Heart right ventricle (tissue), 16 donors: ENCODE results near the gene PYROXD2. TPM values are rescaled to one million over a fixed set of nuclear protein-coding genes. Genes with fewer than 3 reads are reported as not detected.
A peak's percentile ranks its signal among the peaks of the same experiment; 100 is the strongest.

Experiments
- ATAC-seq, 8 donors: fragments of 200-7000 bp; cut with Tn5 transposase; one replicate each; pipeline ENCODE4 v1.9.1; 2020; ENCODE audit warnings: mild to moderate bottlenecking in 8 of 8, moderate library complexity in 8 of 8, moderate number of reproducible peaks in 1 of 8
- DNase-seq, 2 donors: peaks; one replicate each; pipeline ENCODE4 v3.0.0-alpha.2; 2020
- H3K27ac ChIP-seq, 10 donors: fragments of 200-600 bp; sonication (generic) in 2 of 10; one replicate each; pipeline versions ENCODE4 v1.5.0 to v1.8.0; 2020 to 2022; ENCODE audit warnings: mild to moderate bottlenecking in 3 of 10
- H3K27me3 ChIP-seq, 7 donors: fragments of 200-600 bp; one replicate each; pipeline ENCODE4 v1.8.0; 2021 to 2022; ENCODE audit warnings: mild to moderate bottlenecking in 2 of 7
- H3K36me3 ChIP-seq, 9 donors: fragments of 200-600 bp; sonication (generic) in 1 of 9; one replicate each; pipeline versions ENCODE4 v1.5.0 to v1.8.0; 2020 to 2022; ENCODE audit warnings: mild to moderate bottlenecking in 2 of 9
- H3K4me1 ChIP-seq, 9 donors: fragments of 200-600 bp; sonication (generic) in 1 of 9; one replicate each; pipeline versions ENCODE4 v1.5.0 to v1.8.0; 2020 to 2022; ENCODE audit warnings: mild to moderate bottlenecking in 4 of 9
- H3K4me3 ChIP-seq, 10 donors: fragments of 200-600 bp; sonication (generic) in 2 of 10; one replicate each; pipeline versions ENCODE4 v1.5.0 to v1.8.0; 2020 to 2022; ENCODE audit warnings: mild to moderate bottlenecking in 7 of 10, moderate library complexity in 2 of 10
- H3K9me3 ChIP-seq, 11 donors: fragments of 200-600 bp in 10 of 11; sonication (generic) in 2 of 11; one replicate each; pipeline versions ENCODE4 v1.5.0 to v1.8.0; 2013 to 2022; ENCODE audit warnings: mild to moderate bottlenecking in 2 of 11, control low read depth in 1 of 11, moderate library complexity in 1 of 11
- CTCF ChIP-seq, 9 donors: fragments of 200-600 bp; sonication (generic) in 2 of 9; IDR thresholded peaks; one replicate each; pipeline versions ENCODE4 v1.5.0 to v1.8.0; 2021 to 2022; ENCODE audit warnings: antibody characterized with exemption in 9 of 9, mild to moderate bottlenecking in 5 of 9, moderate library complexity in 1 of 9
- WGBS, 2 donors: extraction: QIAGEN DNeasy Blood & Tissue Kit; methylation state at CpG; one replicate each; pipeline ENCODE4 v1.1.7; 2013; ENCODE audit warnings: inconsistent platforms in 1 of 2; 5-methylcytosine and 5-hydroxymethylcytosine counted together
- intact Hi-C, 10 donors: fragments of 100-400 bp; cut with DNase I; formaldehyde crosslinking; loops; one replicate each; pipeline versions ENCODE4 v1.11.1 to v1.14.2; 2022
- polyA plus RNA-seq, 2 donors: library from polyadenylated mRNA; stranded (reverse); fragments of 200-250 nt; gene quantifications; one replicate each; pipeline ENCODE4 v1.2.3, GENCODE V29; 2013
- total RNA-seq, 10 donors: library from RNA; stranded (reverse); fragmentation: NEBNext Ultra II Directional in 3 of 10; extraction: Animal tissue kit (Norgen Biotek cat#: 25700) in 3 of 10; gene quantifications; one replicate each; pipeline versions ENCODE4 v1.2.1 to v1.2.4, GENCODE V29; 2021 to 2023
- donor health status: Arrhythmogenic right ventricular cardiomyopathy.
- donor health status: ischemic (EF 13 %, LVEDD 7.1; RV severe dilation, severe dysfunction).
- donor health status: healthy with polysubstance abuse.
- donor health status: DM: no; HTN: yes; CAD: no.
- donor health status: DM: no; HTN: no; CAD: no.
- donor health status: ischemic (EF 25% LVEDD 6.9; RV normal size, moderate dysfunction).
- donor health status: ischemic (EF 25% LVEDD 5.7; RV mildly dilated, moderate dysfunction).
- donor health status: healthy.
- donor health status: DM: yes; HTN: yes; CAD: no.
- donor health status: Ischemic cardiomyopathy.
- donor health status: ischemic (EF 35%, LVEDD 5.7; RV mildly dilated, moderate dysfunction).
- donor health status: nonischemic (EF 11% LVEDD 7.7; RV severe dilation, severe dysfunction).
- donor health status: DM: yes; HTN: yes; CAD: no.
- donor health status: PGD.
- donor health status: ischemic (EF 29% LVEDD 5.4; RV normal size, mild dysfunction).
- donor health status: nonischemic (EF 23%, LVEDD 6.1; RV moderate dilation, normal function).

The PYROXD2 gene
- total and polyA plus RNA-seq, 12 donors: 3.1 to 31.2 (median 13.9) TPM

GRCh38 chr10:98353170-98353569, 61.8 kb downstream of the PYROXD2 start:
- no peak overlapping the region for H3K4me3 ChIP-seq
- 49 to 58% methylated on average over 7 of the region's 7 CpGs for WGBS, 2 donors

GRCh38 chr10:98351831-98352402, 63.1 kb downstream of the PYROXD2 start:
- intact Hi-C loops: no loop called here
- ATAC-seq (peak in 5 of 8 donors; percentile 20 to 43 (median 29)), DNase-seq (no peak)
- WGBS, 2 donors: 18 to 25% methylated on average over 11 of the region's 11 CpGs
- Histone ChIP-seq H3K27me3 (peaks cover 0 to 50% (median 37%) of the 10 kb centered on the region in 7 donors), H3K9me3 (peaks cover 0 to 19% (median 3%) of the 10 kb centered on the region in 11 donors), H3K27ac (no peak overlapping the region), H3K36me3 (no peaks in the 10 kb centered on the region), H3K4me1 (peaks cover 0 to 39% (median 7%) of the 10 kb centered on the region in 9 donors), H3K4me3 (no peak overlapping the region)
- no peak for TF ChIP-seq CTCF (IDR thresholded peaks at IDR 0.05)

More at GRCh38 chr10:98353170-98353569, 61.8 kb downstream of the PYROXD2 start:
- ATAC-seq (no peak), DNase-seq (no peak)
- intact Hi-C loops: no loop called here
- Histone ChIP-seq H3K36me3 (no peaks in the 10 kb centered on the region), H3K9me3 (peaks cover 0 to 7% (median 0%) of the 10 kb centered on the region in 11 donors), H3K4me1 (peaks cover 0 to 39% (median 7%) of the 10 kb centered on the region in 9 donors), H3K27me3 (peaks cover 0 to 62% (median 41%) of the 10 kb centered on the region in 7 donors), H3K27ac (no peak overlapping the region)
- no peak for TF ChIP-seq CTCF (IDR thresholded peaks at IDR 0.05)

- peaks cover 0 to 51% (median 17%) of the 10 kb centered on the region in 9 donors for H3K4me1 ChIP-seq
- DNase-seq (peak; percentile 44 to 54), ATAC-seq (peak; percentile 56 to 86 (median 77))
- peaks cover 0 to 32% (median 6%) of the 10 kb centered on the region in 11 donors for H3K9me3 ChIP-seq
- intact Hi-C loops: no loop called here
- WGBS, 2 donors: 31 to 50% methylated on average over 9 of the region's 9 CpGs
- no peaks in the 10 kb centered on the region for H3K36me3 ChIP-seq
- H3K27me3 ChIP-seq: peaks cover 0 to 38% (median 29%) of the 10 kb centered on the region in 7 donors
- no peak for TF ChIP-seq CTCF (IDR thresholded peaks at IDR 0.05)
- H3K4me3 ChIP-seq: no peak overlapping the region
- H3K27ac ChIP-seq: peak overlapping the region in 1 of 10 donors; percentile 65
These were observed 65.5 kb downstream of the PYROXD2 start for GRCh38 chr10:98349508-98349922.

- 80 to 87% methylated on average over 6 of the region's 6 CpGs for WGBS, 2 donors
- TF ChIP-seq CTCF (IDR thresholded peaks at IDR 0.05): no peak
- Histone ChIP-seq H3K27me3 (peaks cover 0 to 13% (median 11%) of the 10 kb centered on the region in 7 donors), H3K4me1 (peaks cover 0 to 43% (median 20%) of the 10 kb centered on the region in 9 donors), H3K36me3 (no peaks in the 10 kb centered on the region), H3K4me3 (no peak overlapping the region), H3K27ac (no peak overlapping the region), H3K9me3 (peaks cover 0 to 32% (median 6%) of the 10 kb centered on the region in 11 donors)
- DNase-seq (no peak), ATAC-seq (no peak)
- intact Hi-C loops: no loop called here
These were observed 68.1 kb downstream of the PYROXD2 start for GRCh38 chr10:98346847-98347246.
